Cardiac fibroblast (primary cell): Measurements from ENCODE around the gene ZNRD2.

Experiments
- DNase-seq, 2 donors: peaks; one replicate each; pipeline versions ENCODE4 v3.0.0 to v3.0.0-alpha.2; 2010; ENCODE audit warnings: low read depth in 2 of 2
- H3K4me3 ChIP-seq, 2 donors: replicated peaks in 1 of 2; 1 replicate in 1 of 2; 2 replicates in 1 of 2; pipeline ENCODE4 v1.5.1; 2011; ENCODE audit warnings: low read depth in 2 of 2, low read length in 2 of 2, mild to moderate bottlenecking in 2 of 2, moderate library complexity in 1 of 2
- CTCF ChIP-seq: IDR thresholded peaks from one replicate; pipeline ENCODE4 v1.5.1; 2011; ENCODE audit warnings: low read depth, mild to moderate bottlenecking, low read length, inconsistent platforms

The ZNRD2 gene

GRCh38 chr11:65617990-65618751 is 47.9 kb downstream of the ZNRD2 start:
- no peak for DNase-seq
- no peak overlapping the region for H3K4me3 ChIP-seq
- TF ChIP-seq CTCF = no peak

GRCh38 chr11:65618763-65619162 is 48.5 kb downstream of the ZNRD2 start:
- no peak overlapping the region for H3K4me3 ChIP-seq
- DNase-seq = no peak
- no peak for TF ChIP-seq CTCF

- no peak for TF ChIP-seq CTCF
- no peak overlapping the region for H3K4me3 ChIP-seq
- no peak for DNase-seq
These were observed 49.1 kb downstream of the ZNRD2 start for GRCh38 chr11:65619281-65619928.

- no peak overlapping the region for H3K4me3 ChIP-seq
- no peak for DNase-seq
- no peak for TF ChIP-seq CTCF
These were observed 50.4 kb downstream of the ZNRD2 start for GRCh38 chr11:65620666-65621065.

- TF ChIP-seq CTCF = no peak
- no peak for DNase-seq
- no peak overlapping the region for H3K4me3 ChIP-seq
These were observed 51.2 kb downstream of the ZNRD2 start for GRCh38 chr11:65621460-65621859.
